ENCODE data around the gene PIK3AP1.
A peak's percentile ranks its signal among the peaks of the same experiment; 100 is the strongest.
"Not testable (repeated sequence)": the region's sequence is repeated elsewhere in the genome, so short reads cannot be mapped to it uniquely, and the experiment has no call there.

Gene PIK3AP1

GRCh38 chr10:96720422-96721206 is at the start of gene PIK3AP1:
Gene PIK3AP1 (minus strand): TSS chr10:96720514. CDS start chr10:96720394, 120 bp downstream.
- peak; percentile 62 for DNase-seq (ENCODE audit: low spot score)

GRCh38 chr10:96768136-96768535 is 47.8 kb upstream of the PIK3AP1 start:
- DNase-seq (ENCODE audit: low spot score) = no peak

GRCh38 chr10:96767611-96768010 is 47.3 kb upstream of the PIK3AP1 start:
- no peak for DNase-seq (ENCODE audit: low spot score)

GRCh38 chr10:96765406-96766240 is 45.3 kb upstream of the PIK3AP1 start:
- DNase-seq (ENCODE audit: low spot score) = peak; percentile 61

GRCh38 chr10:96764425-96765060 is 44.2 kb upstream of the PIK3AP1 start:
- no peak for DNase-seq (ENCODE audit: low spot score)

- no peak for DNase-seq (ENCODE audit: low spot score)
Measured at GRCh38 chr10:96758423-96758822, 38.1 kb upstream of the PIK3AP1 start.

GRCh38 chr10:96756111-96756903 is 36.0 kb upstream of the PIK3AP1 start:
- DNase-seq (ENCODE audit: low spot score) = no peak

- DNase-seq (ENCODE audit: low spot score) = no peak
Measured at GRCh38 chr10:96753956-96754355, 33.6 kb upstream of the PIK3AP1 start.

- DNase-seq (ENCODE audit: low spot score) = no peak
Measured at GRCh38 chr10:96752375-96752774, 32.1 kb upstream of the PIK3AP1 start.

- DNase-seq (ENCODE audit: low spot score) = not testable (repeated sequence)
Measured at GRCh38 chr10:96750316-96750715, 30.0 kb upstream of the PIK3AP1 start.

GRCh38 chr10:96747734-96748550 is 27.6 kb upstream of the PIK3AP1 start:
- DNase-seq (ENCODE audit: low spot score) = peak; percentile 12

GRCh38 chr10:96746503-96746902 is 26.2 kb upstream of the PIK3AP1 start:
- DNase-seq (ENCODE audit: low spot score) = no peak

GRCh38 chr10:96745950-96746349 is 25.6 kb upstream of the PIK3AP1 start:
- no peak for DNase-seq (ENCODE audit: low spot score)

GRCh38 chr10:96743988-96744585 is 23.8 kb upstream of the PIK3AP1 start:
- no peak for DNase-seq (ENCODE audit: low spot score)

GRCh38 chr10:96741557-96741956 is 21.2 kb upstream of the PIK3AP1 start:
- DNase-seq (ENCODE audit: low spot score) = not testable (repeated sequence)

GRCh38 chr10:96740579-96741281 is 20.4 kb upstream of the PIK3AP1 start:
- no peak for DNase-seq (ENCODE audit: low spot score)

- DNase-seq (ENCODE audit: low spot score) = no peak
Measured at GRCh38 chr10:96740141-96740540, 19.8 kb upstream of the PIK3AP1 start.

GRCh38 chr10:96737307-96737902 is 17.1 kb upstream of the PIK3AP1 start:
- DNase-seq (ENCODE audit: low spot score) = not testable (repeated sequence)

GRCh38 chr10:96724621-96725020 is 4.3 kb upstream of the PIK3AP1 start:
- DNase-seq (ENCODE audit: low spot score) = no peak
